OCI-LY7 (cell line): ENCODE results near the gene XRCC5. TPM values are rescaled to one million over a fixed set of nuclear protein-coding genes. Genes with fewer than 3 reads are reported as not detected.

Experiments
- BruUV-seq: library from RNA; stranded (reverse); fragments of 400-500 nt; replicated peaks from 2 replicates; lab custom pipeline; 2021; lab: Mats Ljungman, UMichigan
- CTCF ChIA-PET: fragments of 300-600 bp; sonication (Branson Sonifier 250); formaldehyde crosslinking; loops from one replicate; lab custom pipeline; 2022; ENCODE audit warnings: antibody characterized with exemption; ENCODE audit not compliant: unreplicated experiment; lab: Charles Lee
- POLR2A ChIA-PET: fragments of 300-600 bp; sonication (Branson Sonifier 250); formaldehyde crosslinking; loops from one replicate; lab custom pipeline; 2022; ENCODE audit warnings: antibody characterized with exemption; lab: Charles Lee
- DNase-seq: peaks from one replicate; pipeline ENCODE4 v3.0.0-alpha.2; 2015; ENCODE audit warnings: low spot score
- H2AFZ ChIP-seq: fragments of 200-600 bp; sonication (generic), shearing (Covaris generic); 2 replicates; pipeline ENCODE4 v1.6.1; 2014; ENCODE audit warnings: mild to moderate bottlenecking, antibody characterized with exemption, low read length, moderate library complexity
- H3K27ac ChIP-seq: fragments of 200-600 bp; sonication (generic); 2 replicates; pipeline ENCODE4 v1.5.1; 2014; ENCODE audit warnings: mixed run types, low read depth, mild to moderate bottlenecking, moderate library complexity, low read length, inconsistent platforms; ENCODE audit not compliant: poor library complexity, severe bottlenecking
- H3K36me3 ChIP-seq: fragments of 200-600 bp; sonication (generic); 2 replicates; pipeline ENCODE4 v1.6.1; 2014; ENCODE audit warnings: mild to moderate bottlenecking, antibody characterized with exemption, low read length, moderate library complexity, mixed read lengths; ENCODE audit not compliant: insufficient read depth
- H3K4me1 ChIP-seq: fragments of 200-600 bp; sonication (generic); 2 replicates; pipeline ENCODE4 v1.5.1; 2014; ENCODE audit warnings: mild to moderate bottlenecking, low read length; ENCODE audit not compliant: insufficient read depth, poor library complexity, severe bottlenecking
- H3K4me2 ChIP-seq: fragments of 200-600 bp; sonication (generic); 2 replicates; pipeline ENCODE4 v1.6.1; 2014; ENCODE audit warnings: mild to moderate bottlenecking, low read length
- H3K4me3 ChIP-seq: fragments of 200-600 bp; sonication (generic); 2 replicates; pipeline ENCODE4 v1.5.1; 2014; ENCODE audit warnings: mild to moderate bottlenecking, low read depth, low read length; ENCODE audit not compliant: poor library complexity, severe bottlenecking
- H3K79me2 ChIP-seq: fragments of 200-600 bp; sonication (generic); 2 replicates; pipeline ENCODE4 v1.6.1; 2016; ENCODE audit warnings: low read depth, mild to moderate bottlenecking, low read length, moderate library complexity, mixed read lengths; ENCODE audit not compliant: insufficient read depth
- H3K9me2 ChIP-seq: fragments of 200-600 bp; sonication (generic); 2 replicates; pipeline ENCODE4 v1.6.1; 2016; ENCODE audit warnings: mild to moderate bottlenecking, low read length, mixed read lengths; ENCODE audit not compliant: insufficient read depth
- H3K9me3 ChIP-seq: fragments of 200-600 bp; sonication (generic); 2 replicates; pipeline ENCODE4 v1.6.1; 2014; ENCODE audit warnings: mild to moderate bottlenecking, mixed run types, low read length, mixed read lengths
- H4K20me1 ChIP-seq: fragments of 200-600 bp; sonication (generic); 2 replicates; pipeline ENCODE4 v1.6.1; 2014; ENCODE audit warnings: mild to moderate bottlenecking, antibody characterized with exemption, low read length, moderate library complexity, mixed read lengths; ENCODE audit not compliant: insufficient read depth
- EZH2phosphoT487 ChIP-seq: fragments of 200-600 bp; sonication (generic); IDR thresholded peaks from 2 replicates; pipeline ENCODE4 v1.6.1; 2018; ENCODE audit warnings: low read depth, borderline replicate concordance, mild to moderate bottlenecking, mixed run types, antibody characterized with exemption, low read length, moderate library complexity, mixed read lengths
- intact Hi-C: fragments of 100-400 bp; cut with micrococcal nuclease; formaldehyde crosslinking; loops from one replicate; pipeline ENCODE4 v1.10.0; 2022; ENCODE audit not compliant: unreplicated experiment
- total RNA-seq, 2 experiments: library from RNA; depleted of rRNA in 1 of 2; stranded (reverse); fragments of >200 nt in 1 of 2; shearing (Covaris generic) in 1 of 2; gene quantifications; 2 replicates each; pipeline ENCODE4 v1.2.3, GENCODE V29; 2014 to 2022
- TF ChIP-seq, protein P1 (sequence below): fragments of 200-600 bp; sonication (generic); conservative IDR thresholded peaks from 2 replicates; pipeline ENCODE4 v1.5.1; 2014; ENCODE audit warnings: mild to moderate bottlenecking, antibody characterized with exemption, low read length, moderate library complexity, mixed read lengths

The XRCC5 gene
- total RNA-seq, 2 experiments from 2014 or later = 174 to 344 TPM

DNA sequence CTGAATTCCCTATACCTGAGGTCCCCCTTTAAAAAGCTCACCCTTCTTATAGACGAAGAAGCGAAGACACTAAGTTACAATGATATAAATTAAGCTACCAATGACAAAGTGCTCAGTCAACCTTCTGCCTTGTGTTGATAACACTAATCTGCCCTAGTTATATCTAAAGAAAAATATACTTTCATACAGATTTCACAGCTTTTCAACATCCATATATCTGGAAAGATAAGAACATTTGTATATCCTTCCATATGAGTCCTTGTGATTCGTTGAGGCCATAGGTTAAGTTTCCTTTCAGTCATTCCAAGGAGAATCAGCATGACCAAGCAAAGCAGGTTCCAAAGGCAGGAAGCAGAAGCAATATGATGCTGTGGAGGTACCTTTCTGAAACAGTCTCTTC is 46.8 kb downstream of the XRCC5 start:
- H3K27ac ChIP-seq = no peak overlapping the region
- CTCF ChIA-PET = interaction anchor here (1.0 kb wide), 1 partner anchor 15 kb away, joined by 3 read pairs; no protein-coding TSS in a partner anchor
- TF ChIP-seq EZH2phosphoT487 = no peak
- TF ChIP-seq, protein P1, sequence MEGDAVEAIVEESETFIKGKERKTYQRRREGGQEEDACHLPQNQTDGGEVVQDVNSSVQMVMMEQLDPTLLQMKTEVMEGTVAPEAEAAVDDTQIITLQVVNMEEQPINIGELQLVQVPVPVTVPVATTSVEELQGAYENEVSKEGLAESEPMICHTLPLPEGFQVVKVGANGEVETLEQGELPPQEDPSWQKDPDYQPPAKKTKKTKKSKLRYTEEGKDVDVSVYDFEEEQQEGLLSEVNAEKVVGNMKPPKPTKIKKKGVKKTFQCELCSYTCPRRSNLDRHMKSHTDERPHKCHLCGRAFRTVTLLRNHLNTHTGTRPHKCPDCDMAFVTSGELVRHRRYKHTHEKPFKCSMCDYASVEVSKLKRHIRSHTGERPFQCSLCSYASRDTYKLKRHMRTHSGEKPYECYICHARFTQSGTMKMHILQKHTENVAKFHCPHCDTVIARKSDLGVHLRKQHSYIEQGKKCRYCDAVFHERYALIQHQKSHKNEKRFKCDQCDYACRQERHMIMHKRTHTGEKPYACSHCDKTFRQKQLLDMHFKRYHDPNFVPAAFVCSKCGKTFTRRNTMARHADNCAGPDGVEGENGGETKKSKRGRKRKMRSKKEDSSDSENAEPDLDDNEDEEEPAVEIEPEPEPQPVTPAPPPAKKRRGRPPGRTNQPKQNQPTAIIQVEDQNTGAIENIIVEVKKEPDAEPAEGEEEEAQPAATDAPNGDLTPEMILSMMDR = no peak
- no peak for DNase-seq
- no peak overlapping the region for H3K4me2 ChIP-seq
- no peaks in the 10 kb centered on the region for H3K9me2 ChIP-seq
- POLR2A ChIA-PET = interaction anchor here (0.8 to 1.6 kb wide), 3 partner anchors 11 to 30 kb away, joined by 3 to 4 read pairs (median 4); no protein-coding TSS in a partner anchor
- intact Hi-C loops = loop anchor here (5.0 kb wide), 1 partner anchor 39 kb away; no protein-coding TSS in a partner anchor
- no peaks in the 10 kb centered on the region for H4K20me1 ChIP-seq
- BruUV-seq = no TSS peak
- no peak overlapping the region for H2AFZ ChIP-seq
- H3K4me1 ChIP-seq = no peaks in the 10 kb centered on the region
- H3K9me3 ChIP-seq = no peaks in the 10 kb centered on the region
- H3K79me2 ChIP-seq = peaks cover 15% of the 10 kb centered on the region; the same call in 1 of the 2 replicates
- H3K4me3 ChIP-seq = no peak overlapping the region
- peaks cover 98% of the 10 kb centered on the region for H3K36me3 ChIP-seq

DNA sequence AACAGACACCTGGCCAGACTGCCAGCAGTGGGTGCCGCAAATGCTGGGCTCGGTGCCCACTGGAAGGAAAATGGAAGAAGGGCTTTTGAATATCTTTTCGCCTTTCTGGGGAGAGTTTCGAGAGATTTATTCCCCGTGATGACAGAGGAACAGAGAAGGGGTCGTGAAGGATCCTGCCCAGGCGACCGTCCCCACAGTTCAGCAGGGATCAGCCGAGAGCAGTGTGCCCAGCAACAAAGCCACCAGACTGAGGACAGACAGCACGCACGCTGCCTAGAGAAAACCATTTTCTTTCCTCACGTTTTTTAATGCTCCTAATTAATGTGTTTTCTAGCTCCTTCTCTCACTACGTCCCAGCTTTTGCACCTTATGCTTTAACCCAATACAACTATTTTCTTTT is 47.7 kb downstream of the XRCC5 start:
- no peaks in the 10 kb centered on the region for H3K4me1 ChIP-seq
- no peaks in the 10 kb centered on the region for H3K9me3 ChIP-seq
- no peak overlapping the region for H2AFZ ChIP-seq
- H4K20me1 ChIP-seq = no peaks in the 10 kb centered on the region
- H3K27ac ChIP-seq = no peak overlapping the region
- peaks cover 15% of the 10 kb centered on the region for H3K79me2 ChIP-seq
- H3K9me2 ChIP-seq = no peaks in the 10 kb centered on the region
- TF ChIP-seq, protein P1 = no peak
- TF ChIP-seq EZH2phosphoT487 = no peak
- POLR2A ChIA-PET = interaction anchor here (0.6 to 1.6 kb wide), 5 partner anchors 11 to 98 kb away, joined by 3 to 4 read pairs (median 3); no protein-coding TSS in a partner anchor
- peaks cover 98% of the 10 kb centered on the region for H3K36me3 ChIP-seq
- intact Hi-C loops = loop anchor here (5.0 kb wide), 1 partner anchor 40 kb away; no protein-coding TSS in a partner anchor
- BruUV-seq = no TSS peak
- no peak overlapping the region for H3K4me3 ChIP-seq
- CTCF ChIA-PET = no interaction called here
- H3K4me2 ChIP-seq = no peak overlapping the region
- DNase-seq = no peak

DNA sequence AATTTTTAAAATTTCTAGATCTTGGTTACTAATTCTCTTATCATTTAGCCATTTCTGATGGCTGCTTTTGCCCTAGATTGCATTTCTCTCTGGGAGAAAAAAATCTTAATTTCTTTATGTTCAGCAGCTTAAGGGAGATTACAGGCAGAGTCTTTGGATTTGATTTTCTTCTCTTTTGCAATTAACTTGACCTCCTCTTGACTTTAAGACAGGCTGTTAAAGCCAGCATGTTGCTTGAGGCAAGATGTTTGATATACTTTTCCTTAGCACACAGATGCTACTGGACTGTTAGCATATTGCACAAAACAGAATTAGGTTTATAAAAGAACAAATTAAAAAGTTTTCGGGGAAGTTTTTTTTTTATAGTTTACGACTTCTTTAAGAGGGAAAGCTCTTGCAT is 50.0 kb downstream of the XRCC5 start:
- no peak for DNase-seq
- Histone ChIP-seq H3K9me3 (no peaks in the 10 kb centered on the region), H3K4me1 (no peaks in the 10 kb centered on the region), H3K4me3 (no peak overlapping the region), H2AFZ (no peak overlapping the region), H3K27ac (no peak overlapping the region), H3K9me2 (no peaks in the 10 kb centered on the region), H4K20me1 (no peaks in the 10 kb centered on the region; the same call in 1 of the 2 replicates), H3K36me3 (peaks cover 98% of the 10 kb centered on the region), H3K79me2 (peaks cover 15% of the 10 kb centered on the region), H3K4me2 (no peak overlapping the region)
- ChIA-PET POLR2A (interaction anchor here (0.6 to 2.2 kb wide), 6 partner anchors 10 to 850 kb away, joined by 3 to 8 read pairs (median 5); no protein-coding TSS in a partner anchor), CTCF (no interaction called here)
- TF ChIP-seq, protein P1 = no peak
- no peak for TF ChIP-seq EZH2phosphoT487
- no TSS peak for BruUV-seq
- intact Hi-C loops = loop anchor here (5.0 kb wide), 1 partner anchor 42 kb away; no protein-coding TSS in a partner anchor
